GM19455 (cell line): ENCODE results near the gene FGF4.

Experiments used
- ATAC-seq: cut with Tn5 transposase; IDR thresholded peaks from one replicate; pipeline ENCODE4 v1.9.1; 2021; ENCODE audit not compliant: unreplicated experiment

Gene FGF4

GRCh38 chr11:69807106-69807815 lies 32.1 kb upstream of the FGF4 start:
- ATAC-seq, result no peak

GRCh38 chr11:69804769-69805508 lies 29.8 kb upstream of the FGF4 start:
- no peak for ATAC-seq

GRCh38 chr11:69803604-69804218 lies 28.6 kb upstream of the FGF4 start:
- no peak for ATAC-seq

- no peak for ATAC-seq
Measured at GRCh38 chr11:69803022-69803421, 27.9 kb upstream of the FGF4 start.

- ATAC-seq, result no peak
Measured at GRCh38 chr11:69802590-69802989, 27.4 kb upstream of the FGF4 start.

- ATAC-seq, result no peak
Measured at GRCh38 chr11:69801513-69802335, 26.6 kb upstream of the FGF4 start.

GRCh38 chr11:69800278-69800677 lies 25.1 kb upstream of the FGF4 start:
- ATAC-seq, result no peak

GRCh38 chr11:69799582-69799981 lies 24.4 kb upstream of the FGF4 start:
- no peak for ATAC-seq

GRCh38 chr11:69799097-69799496 lies 24.0 kb upstream of the FGF4 start:
- ATAC-seq, result no peak

- ATAC-seq, result no peak
Measured at GRCh38 chr11:69797737-69798528, 22.8 kb upstream of the FGF4 start.

- ATAC-seq, result no peak
Measured at GRCh38 chr11:69797156-69797555, 22.0 kb upstream of the FGF4 start.

- ATAC-seq, result no peak
Measured at GRCh38 chr11:69796063-69796462, 20.9 kb upstream of the FGF4 start.

GRCh38 chr11:69791276-69792180 lies 16.4 kb upstream of the FGF4 start:
- no peak for ATAC-seq

- no peak for ATAC-seq
Measured at GRCh38 chr11:69788956-69789355, 13.8 kb upstream of the FGF4 start.

GRCh38 chr11:69787906-69788305 lies 12.8 kb upstream of the FGF4 start:
- no peak for ATAC-seq

GRCh38 chr11:69787457-69787856 lies 12.3 kb upstream of the FGF4 start:
- no peak for ATAC-seq

- ATAC-seq, result no peak
Measured at GRCh38 chr11:69781241-69781640, 6.1 kb upstream of the FGF4 start.

- no peak for ATAC-seq
Measured at GRCh38 chr11:69778373-69778772, 3.2 kb upstream of the FGF4 start.

- no peak for ATAC-seq
Measured at GRCh38 chr11:69774354-69775162, 583 bp downstream of the FGF4 start.
